GM12891 (cell line): ENCODE data around the gene DCDC2B.
A peak's percentile ranks its signal among the peaks of the same experiment; 100 is the strongest.

Experiments
- POLR2A ChIP-seq: IDR thresholded peaks from 2 replicates; pipeline ENCODE4 v1.6.1; 2011; ENCODE audit warnings: low read depth, low read length, control low read depth
- POLR2AphosphoS5 ChIP-seq: IDR thresholded peaks from 2 replicates; pipeline ENCODE4 v1.6.1; 2011; ENCODE audit warnings: low read depth, low read length, control low read depth
- SPI1 ChIP-seq: IDR thresholded peaks from 2 replicates; pipeline ENCODE4 v1.6.1; 2011; ENCODE audit warnings: low read depth, low read length, control low read depth
- TAF1 ChIP-seq: IDR thresholded peaks from 2 replicates; pipeline ENCODE4 v1.6.1; 2011; ENCODE audit warnings: low read depth, low read length, control low read depth

DNA sequence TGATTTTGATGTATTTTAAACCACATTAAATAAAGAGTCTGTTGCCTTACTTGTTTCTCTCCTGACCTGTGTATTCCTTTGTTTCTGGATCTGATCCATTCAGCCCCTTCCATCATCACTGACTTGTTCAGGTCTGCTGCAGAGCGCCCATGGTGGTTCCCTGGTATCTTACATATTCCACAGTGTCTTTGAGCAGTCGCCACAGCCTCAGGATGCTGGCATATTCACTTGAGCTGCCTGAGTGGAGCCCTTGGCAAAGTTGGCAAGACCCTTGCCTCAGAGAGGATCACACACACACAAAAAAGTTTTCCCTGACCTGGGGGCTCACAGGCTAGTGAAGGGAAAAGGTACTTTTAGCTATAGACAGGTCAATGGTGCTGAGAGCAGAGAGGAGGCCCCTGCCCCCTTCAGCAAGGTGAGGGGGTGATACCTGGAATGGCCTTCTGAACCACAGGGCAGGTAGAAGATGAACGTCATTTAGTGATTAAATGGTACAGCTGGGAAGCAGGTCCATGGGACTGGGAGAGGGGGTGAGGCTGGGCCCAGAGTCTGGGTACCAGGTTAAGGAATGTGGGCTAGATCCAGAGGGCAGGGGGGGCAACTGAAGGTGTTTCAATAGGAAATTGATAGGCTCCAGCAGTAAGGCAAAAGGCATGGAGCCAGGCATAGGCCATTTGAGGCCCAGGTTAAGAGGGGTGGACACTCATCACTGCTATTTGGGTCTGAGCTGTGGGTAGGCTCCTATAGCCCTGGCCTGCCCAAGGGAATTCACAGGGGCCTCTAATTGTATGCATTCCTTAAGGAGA, 10.4 kb upstream of the DCDC2B start:
- TF ChIP-seq POLR2A: no peak
- peak; percentile 33; the same call in 1 of the 2 replicates for TF ChIP-seq POLR2AphosphoS5
- TF ChIP-seq TAF1: no peak
- TF ChIP-seq SPI1: no peak
